PC-3 (cell line): ENCODE results near the gene ZNF682. TPM values are rescaled to one million over a fixed set of nuclear protein-coding genes. Genes with fewer than 3 reads are reported as not detected.
"Not testable (repeated sequence)": the region's sequence is repeated elsewhere in the genome, so short reads cannot be mapped to it uniquely, and the experiment has no call there.

Experiments
- ATAC-seq: fragments of 200-7000 bp; cut with Tn5 transposase; 2 replicates; pipeline ENCODE4 v1.9.1; 2020; ENCODE audit warnings: mild to moderate bottlenecking, moderate library complexity
- BruUV-seq: library from RNA; stranded (reverse); fragments of 400-500 nt; replicated peaks from 2 replicates; lab custom pipeline; 2021; lab: Mats Ljungman, UMichigan
- CTCF ChIA-PET: fragments of 300-600 bp; sonication (Branson Sonifier 250); formaldehyde crosslinking; loops from one replicate; lab custom pipeline; 2022; ENCODE audit warnings: antibody characterized with exemption; lab: Charles Lee
- POLR2A ChIA-PET: fragments of 300-600 bp; sonication (Branson Sonifier 250); formaldehyde crosslinking; loops from one replicate; lab custom pipeline; 2022; ENCODE audit warnings: antibody characterized with exemption; ENCODE audit not compliant: unreplicated experiment; lab: Charles Lee
- DNase-seq: peaks from one replicate; pipeline ENCODE4 v3.0.0-alpha.2; 2015
- H2AFZ ChIP-seq: fragments of 300-600 bp; sonication (generic); 2 replicates; pipeline ENCODE4 v1.6.0; 2016; ENCODE audit warnings: antibody characterized with exemption, low read length
- H3F3A ChIP-seq: fragments of 300-600 bp; sonication (generic); one replicate; pipeline ENCODE4 v1.6.0; 2017; ENCODE audit warnings: antibody characterized with exemption, low read length, control low read depth, mild to moderate bottlenecking; ENCODE audit not compliant: unreplicated experiment
- H3K27ac ChIP-seq: fragments of 300-600 bp; sonication (generic); 2 replicates; pipeline ENCODE4 v1.5.1; 2016; ENCODE audit warnings: mild to moderate bottlenecking, low read length
- H3K27me3 ChIP-seq: fragments of 300-600 bp; sonication (generic); 2 replicates; pipeline ENCODE4 v1.6.1; 2016; ENCODE audit warnings: low read length, mixed read lengths
- H3K36me3 ChIP-seq: fragments of 300-600 bp; sonication (generic); 2 replicates; pipeline ENCODE4 v1.6.1; 2016; ENCODE audit warnings: low read depth, mixed run types, low read length, mixed read lengths
- H3K4me1 ChIP-seq: fragments of 300-600 bp; sonication (generic); 2 replicates; pipeline ENCODE4 v1.5.1; 2016; ENCODE audit warnings: low read length; ENCODE audit not compliant: insufficient read depth
- H3K4me2 ChIP-seq: fragments of 300-600 bp; sonication (generic); 2 replicates; pipeline ENCODE4 v1.6.0; 2016; ENCODE audit warnings: low read length
- H3K4me3 ChIP-seq: fragments of 300-600 bp; sonication (generic); 2 replicates; pipeline ENCODE4 v1.5.1; 2016; ENCODE audit warnings: mild to moderate bottlenecking, low read length, mixed read lengths
- H3K79me2 ChIP-seq: fragments of 300-600 bp; sonication (generic); 2 replicates; pipeline ENCODE4 v1.6.1; 2017; ENCODE audit warnings: low read length, mixed read lengths
- H3K9ac ChIP-seq: fragments of 300-600 bp; sonication (generic); 2 replicates; pipeline ENCODE4 v1.6.0; 2016; ENCODE audit warnings: mild to moderate bottlenecking, low read length
- H3K9me2 ChIP-seq: fragments of 300-600 bp; sonication (generic); replicated peaks from 2 replicates; pipeline ENCODE4 v1.6.1; 2016; ENCODE audit warnings: mixed run types, low read length, mixed read lengths
- H3K9me3 ChIP-seq: fragments of 300-600 bp; sonication (generic); 2 replicates; pipeline ENCODE4 v1.6.1; 2016; ENCODE audit warnings: low read length, mixed read lengths
- H4K20me1 ChIP-seq: fragments of 300-600 bp; sonication (generic); 2 replicates; pipeline ENCODE4 v1.6.1; 2016; ENCODE audit warnings: low read length, mixed read lengths
- CTCF ChIP-seq: fragments of 300-600 bp; sonication (generic); conservative IDR thresholded peaks from 2 replicates; pipeline ENCODE4 v1.5.1; 2017; ENCODE audit warnings: antibody characterized with exemption, low read depth, mild to moderate bottlenecking, low read length
- EZH2 ChIP-seq: fragments of 300-600 bp; sonication (generic); IDR thresholded peaks from one replicate; pipeline ENCODE4 v1.6.1; 2017; ENCODE audit warnings: antibody characterized with exemption, mild to moderate bottlenecking, low read length; ENCODE audit not compliant: unreplicated experiment
- EZH2phosphoT487 ChIP-seq: fragments of 300-600 bp; sonication (generic); IDR thresholded peaks from 2 replicates; pipeline ENCODE4 v1.6.1; 2018; ENCODE audit warnings: mild to moderate bottlenecking, antibody characterized with exemption, low read length, borderline replicate concordance
- intact Hi-C: fragments of 100-400 bp; cut with micrococcal nuclease; formaldehyde crosslinking; loops from 2 replicates; pipeline ENCODE4 v1.9.0; 2023
- total RNA-seq: library from RNA; depleted of rRNA; stranded (reverse); fragments of >200 nt; gene quantifications from 2 replicates; pipeline ENCODE4 v1.2.3, GENCODE V29; 2014

Gene ZNF682
- total RNA-seq, 1 experiment from 2014 or later = 3.5 TPM

DNA sequence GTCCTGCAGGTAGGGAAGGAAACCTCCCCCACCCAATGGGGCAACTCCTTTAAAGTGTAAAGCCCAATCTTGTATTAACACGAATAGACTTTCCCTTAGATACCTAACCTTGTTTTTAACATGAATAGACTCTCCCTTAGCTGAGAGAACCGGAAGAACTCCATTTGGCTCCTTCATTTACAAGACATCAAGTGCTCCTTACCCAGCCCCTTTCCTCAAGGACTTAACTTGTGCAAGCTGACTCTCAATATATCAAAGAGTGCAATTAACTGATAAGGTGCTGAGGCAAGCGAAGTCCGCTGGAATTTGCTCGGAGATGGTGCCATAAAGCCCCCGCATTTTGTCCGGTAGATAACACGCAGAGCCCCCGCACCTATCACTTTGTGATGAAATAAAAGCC is 28.6 kb upstream of the ZNF682 start:
- intact Hi-C loops = no loop called here
- no peaks in the 10 kb centered on the region for H3K36me3 ChIP-seq
- ChIA-PET POLR2A (no interaction called here), CTCF (interaction anchor here (0.6 kb wide), 1 partner anchor 335 kb away, joined by 3 read pairs; the partner anchor contains the start of gene ZNF14)
- no peak overlapping the region for H3K27ac ChIP-seq
- H3K9me3 ChIP-seq = 0 out of 2 replicates have a peak, but pooled peaks cover 5% of the 10 kb centered on the region
- no peak overlapping the region for H3K4me2 ChIP-seq
- no peaks in the 10 kb centered on the region for H3K4me1 ChIP-seq
- H2AFZ ChIP-seq = no peak overlapping the region
- no peak for ATAC-seq
- H3K79me2 ChIP-seq = no peaks in the 10 kb centered on the region
- BruUV-seq = no TSS peak
- TF ChIP-seq CTCF (no peak), EZH2phosphoT487 (no peak), EZH2 (no peak)
- H3K4me3 ChIP-seq = no peak overlapping the region
- no peak for DNase-seq
- H3K9me2 ChIP-seq = no peaks in the 10 kb centered on the region
- no peaks in the 10 kb centered on the region for H3K27me3 ChIP-seq
- H3K9ac ChIP-seq = no peak overlapping the region
- no peaks in the 10 kb centered on the region for H3F3A ChIP-seq
- no peaks in the 10 kb centered on the region for H4K20me1 ChIP-seq

GRCh38 chr19:20066861-20067260 is 27.6 kb upstream of the ZNF682 start:
- H3K79me2 ChIP-seq = no peaks in the 10 kb centered on the region
- no peak overlapping the region for H3K4me3 ChIP-seq
- no TSS peak for BruUV-seq
- no peaks in the 10 kb centered on the region for H3F3A ChIP-seq
- H3K9ac ChIP-seq = no peak overlapping the region
- DNase-seq (no peak), ATAC-seq (no peak)
- H3K4me1 ChIP-seq = no peaks in the 10 kb centered on the region
- no peaks in the 10 kb centered on the region for H3K36me3 ChIP-seq
- no peak overlapping the region for H2AFZ ChIP-seq
- ChIA-PET POLR2A (no interaction called here), CTCF (no interaction called here)
- TF ChIP-seq EZH2 = no peak
- TF ChIP-seq EZH2phosphoT487 = no peak
- no peak for TF ChIP-seq CTCF
- no peak overlapping the region for H3K27ac ChIP-seq
- H4K20me1 ChIP-seq = no peaks in the 10 kb centered on the region
- H3K9me3 ChIP-seq = 0 out of 2 replicates have a peak, but pooled peaks cover 5% of the 10 kb centered on the region
- no peaks in the 10 kb centered on the region for H3K27me3 ChIP-seq
- intact Hi-C loops = no loop called here
- no peak overlapping the region for H3K4me2 ChIP-seq
- no peaks in the 10 kb centered on the region for H3K9me2 ChIP-seq

DNA sequence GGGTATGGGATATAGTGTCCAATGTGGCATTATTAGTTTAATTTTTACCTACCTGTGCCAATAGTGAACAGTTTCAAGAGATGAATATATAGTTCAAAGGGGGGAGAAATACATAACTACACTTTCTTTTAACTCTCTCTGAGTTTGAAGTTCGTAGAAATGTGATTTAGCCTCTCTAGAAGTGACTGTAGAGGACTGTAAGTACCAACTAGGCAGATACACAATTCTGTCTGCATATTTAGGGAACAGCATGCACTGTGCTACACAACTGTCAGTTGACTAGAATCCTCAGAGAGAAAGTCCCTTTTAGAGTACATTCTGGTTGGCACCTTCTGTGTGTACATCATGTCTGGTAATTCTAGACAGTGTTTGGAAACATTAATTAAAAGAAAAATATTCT is 21.0 kb upstream of the ZNF682 start:
- Histone ChIP-seq H3K4me3 (no peak overlapping the region), H3K4me1 (no peaks in the 10 kb centered on the region), H2AFZ (no peak overlapping the region), H3K9me2 (no peaks in the 10 kb centered on the region), H3F3A (no peaks in the 10 kb centered on the region), H3K27me3 (no peaks in the 10 kb centered on the region), H3K36me3 (no peaks in the 10 kb centered on the region), H3K27ac (no peak overlapping the region), H4K20me1 (no peaks in the 10 kb centered on the region), H3K9ac (no peak overlapping the region), H3K79me2 (no peaks in the 10 kb centered on the region), H3K9me3 (0 out of 2 replicates have a peak, but pooled peaks cover 3% of the 10 kb centered on the region), H3K4me2 (no peak overlapping the region)
- TF ChIP-seq CTCF = no peak
- TF ChIP-seq EZH2 = no peak
- no peak for TF ChIP-seq EZH2phosphoT487
- POLR2A ChIA-PET = no interaction called here
- intact Hi-C loops = no loop called here
- no TSS peak for BruUV-seq
- ATAC-seq (no peak), DNase-seq (no peak)
- CTCF ChIA-PET = no interaction called here

- H3K9me3 ChIP-seq, intact Hi-C loops, H4K20me1 ChIP-seq, H3K4me2 ChIP-seq, BruUV-seq, H3F3A ChIP-seq, CTCF ChIA-PET, H3K9me2 ChIP-seq, ATAC-seq, H2AFZ ChIP-seq, H3K79me2 ChIP-seq, H3K27ac ChIP-seq, H3K36me3 ChIP-seq, H3K4me3 ChIP-seq, POLR2A ChIA-PET, DNase-seq, H3K27me3 ChIP-seq, H3K4me1 ChIP-seq, H3K9ac ChIP-seq: not testable (repeated sequence)
Measured at GRCh38 chr19:20058738-20059137, 19.4 kb upstream of the ZNF682 start.
